ENCODE data around the gene SH2B2.

The SH2B2 gene

DNA sequence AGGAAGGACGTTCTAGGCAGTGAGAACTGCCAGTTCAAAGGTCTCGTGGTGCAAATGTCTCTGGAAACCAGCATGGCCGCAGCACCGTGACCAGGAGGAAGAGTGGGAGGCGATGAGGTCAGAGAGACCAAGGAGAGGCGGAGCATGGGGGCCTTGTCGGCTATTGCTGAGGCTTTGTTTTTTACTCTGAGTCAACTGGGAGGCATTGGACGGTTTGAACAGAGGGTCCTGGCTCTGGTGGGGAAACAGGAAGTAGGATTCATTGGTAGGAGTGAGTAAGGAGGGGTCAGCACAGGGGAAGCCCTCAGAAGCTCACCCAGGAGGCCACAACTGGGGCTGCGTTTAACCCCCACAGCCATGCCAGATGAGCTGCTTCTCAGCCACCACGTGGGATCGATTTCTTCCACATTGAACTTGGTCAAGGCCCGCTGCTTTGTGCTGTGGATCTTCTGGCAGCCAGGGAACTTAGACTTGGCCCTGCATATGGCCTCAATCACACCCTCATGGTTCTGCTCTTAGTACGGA lies 22.2 kb upstream of the SH2B2 start:
- no peak for DNase-seq (ENCODE audit: low read depth in 2 of 2, low spot score in 1 of 2)

DNA sequence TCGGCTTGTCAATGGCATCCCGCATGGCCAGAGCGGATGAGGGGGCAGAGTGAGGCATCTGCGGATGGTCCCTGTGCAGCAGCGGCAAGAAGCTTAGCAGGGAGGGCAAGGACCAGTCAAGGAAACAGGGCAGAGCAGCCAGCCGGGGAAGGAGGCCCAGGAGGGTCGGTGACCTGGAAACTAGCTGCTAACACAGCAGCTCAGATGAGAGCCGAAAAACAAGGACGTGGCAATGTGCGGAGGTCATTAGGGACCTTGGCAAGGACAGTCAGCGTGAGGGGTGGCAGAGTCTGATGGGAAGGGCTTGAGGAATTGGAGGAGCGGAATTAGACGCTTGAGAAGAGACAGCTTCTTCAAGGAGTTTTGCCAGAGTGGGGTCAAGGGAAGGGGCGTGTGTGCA lies 20.1 kb upstream of the SH2B2 start:
- DNase-seq (ENCODE audit: low read depth in 2 of 2, low spot score in 1 of 2) = no peak

DNA sequence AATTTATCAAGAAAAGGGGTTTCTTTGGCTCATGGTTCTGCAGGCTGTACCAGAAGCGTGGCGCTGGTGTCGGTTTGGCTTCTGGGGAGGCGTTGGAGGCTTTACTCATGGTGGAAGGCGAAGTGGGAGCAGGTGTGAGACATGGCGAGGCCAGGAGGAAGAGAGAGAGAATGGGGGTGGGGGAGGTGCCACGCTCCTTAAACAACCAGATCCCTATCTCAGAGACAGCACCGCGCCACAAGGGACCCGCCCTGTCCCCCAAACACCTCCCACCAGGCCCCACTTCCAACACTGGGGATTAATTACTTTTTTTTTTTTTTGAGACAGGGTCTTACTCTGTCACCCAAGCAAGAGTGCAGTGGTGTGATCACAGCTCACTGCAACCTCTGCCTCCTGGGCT lies 18.0 kb upstream of the SH2B2 start:
- DNase-seq (ENCODE audit: low read depth in 2 of 2, low spot score in 1 of 2) = no peak

DNA sequence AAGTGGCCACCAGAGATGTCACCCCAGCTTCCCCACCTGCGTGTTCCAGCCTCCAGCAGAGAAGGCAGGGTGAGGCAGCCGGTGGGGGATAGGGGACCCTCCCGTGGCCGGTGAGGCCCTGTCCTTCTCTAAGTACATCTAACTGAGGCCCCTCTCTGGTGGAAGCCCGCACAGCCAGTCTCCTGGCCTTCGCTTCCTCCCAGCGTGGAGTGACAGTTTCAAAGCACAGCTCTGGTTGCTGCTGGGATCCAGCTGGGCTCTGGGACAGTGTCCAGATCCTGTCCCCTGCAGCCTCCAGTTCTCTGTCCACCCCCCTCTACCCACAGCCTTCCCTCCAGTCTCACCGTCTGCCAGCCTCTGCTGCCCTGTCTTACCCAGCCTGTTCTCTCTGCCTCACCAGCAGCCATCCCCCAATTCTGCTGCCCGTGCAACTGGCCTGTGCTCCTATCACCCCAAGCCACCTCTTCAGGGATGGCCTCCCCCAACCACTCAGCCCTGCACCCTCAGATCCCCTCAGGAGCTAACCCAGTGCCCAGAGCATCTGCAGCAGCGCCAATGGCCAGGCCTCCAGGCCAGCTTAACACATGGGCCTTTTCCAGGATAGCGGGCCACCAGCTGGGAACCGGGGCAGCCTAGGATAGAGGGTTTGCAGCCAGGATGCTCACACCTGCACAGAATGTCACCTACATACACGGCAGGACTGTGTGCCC lies 16.3 kb upstream of the SH2B2 start:
- DNase-seq (ENCODE audit: low read depth in 2 of 2, low spot score in 1 of 2) = no peak

DNA sequence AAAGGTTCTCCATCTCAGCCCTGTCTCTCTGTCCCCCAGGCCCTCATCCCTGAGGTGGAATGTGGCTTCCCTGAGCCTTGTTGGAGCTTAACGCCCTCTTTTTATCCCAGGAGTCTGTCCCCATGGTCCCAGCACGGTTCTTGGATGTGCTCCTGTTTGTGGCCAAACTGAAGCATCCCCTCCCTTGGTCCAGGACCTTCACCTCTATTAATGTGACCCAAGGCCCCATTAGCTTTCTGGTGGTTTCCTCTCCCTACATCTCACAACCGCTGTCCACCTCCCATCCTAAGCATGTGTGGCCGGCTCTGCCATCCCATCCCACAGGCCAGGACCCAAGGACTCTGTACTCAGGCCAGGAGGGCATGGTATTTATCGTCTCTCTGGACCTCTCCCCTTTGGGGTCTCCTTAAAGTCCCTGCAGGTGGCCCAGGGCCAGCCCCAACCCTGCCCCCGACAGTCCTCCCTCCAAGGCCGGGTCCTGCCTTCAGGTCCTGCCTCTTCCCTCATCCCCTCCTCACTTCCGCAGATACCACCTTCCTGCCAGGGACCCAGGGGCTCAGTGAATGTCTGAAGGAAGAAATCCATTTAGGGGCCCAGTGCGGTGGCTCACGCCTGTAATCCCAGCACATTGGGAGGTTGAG lies 15.4 kb upstream of the SH2B2 start:
- no peak for DNase-seq (ENCODE audit: low read depth in 2 of 2, low spot score in 1 of 2)

DNA sequence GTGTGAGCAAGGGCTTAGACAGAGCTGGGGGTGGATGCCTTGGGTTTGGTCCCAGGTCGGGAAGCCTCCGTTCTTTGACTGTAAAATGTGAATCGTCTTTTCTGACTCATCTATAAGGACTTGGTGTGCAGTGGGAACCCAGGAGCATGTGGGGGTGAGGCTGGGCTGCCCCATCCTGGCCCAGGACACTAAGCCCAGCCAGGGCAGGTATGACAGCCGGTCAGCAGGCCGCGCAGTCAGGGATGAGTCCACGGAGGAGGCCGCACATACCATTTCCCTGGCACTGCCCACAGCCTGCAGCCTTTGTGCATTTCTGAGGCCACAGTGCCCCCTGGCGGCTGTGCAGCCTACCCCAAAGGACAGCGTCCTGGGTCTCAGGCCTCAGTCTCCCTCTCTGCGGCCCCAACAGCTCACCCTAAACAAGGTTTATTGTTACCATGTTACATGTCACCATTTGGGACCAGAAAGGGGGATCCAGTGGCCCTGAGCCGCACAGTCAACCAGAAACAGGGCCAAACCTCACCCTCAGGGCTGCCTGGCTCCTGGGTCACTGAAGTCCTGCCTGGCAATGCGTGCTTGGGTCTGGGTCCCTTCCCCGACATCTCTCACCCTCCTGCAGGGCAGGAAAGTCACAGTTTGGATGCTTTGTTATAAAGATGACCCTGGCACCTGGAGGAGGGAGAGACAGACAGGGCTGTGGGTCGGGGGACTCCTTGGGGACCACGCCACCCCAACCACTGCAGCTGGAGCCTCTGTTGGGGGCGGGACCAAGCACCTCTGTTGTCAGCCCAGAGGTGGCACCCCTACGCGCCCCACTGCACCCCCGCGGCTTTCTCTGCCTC lies 14.4 kb upstream of the SH2B2 start:
- peak; percentile 51 to 56 for DNase-seq (ENCODE audit: low read depth in 2 of 2, low spot score in 1 of 2)

DNA sequence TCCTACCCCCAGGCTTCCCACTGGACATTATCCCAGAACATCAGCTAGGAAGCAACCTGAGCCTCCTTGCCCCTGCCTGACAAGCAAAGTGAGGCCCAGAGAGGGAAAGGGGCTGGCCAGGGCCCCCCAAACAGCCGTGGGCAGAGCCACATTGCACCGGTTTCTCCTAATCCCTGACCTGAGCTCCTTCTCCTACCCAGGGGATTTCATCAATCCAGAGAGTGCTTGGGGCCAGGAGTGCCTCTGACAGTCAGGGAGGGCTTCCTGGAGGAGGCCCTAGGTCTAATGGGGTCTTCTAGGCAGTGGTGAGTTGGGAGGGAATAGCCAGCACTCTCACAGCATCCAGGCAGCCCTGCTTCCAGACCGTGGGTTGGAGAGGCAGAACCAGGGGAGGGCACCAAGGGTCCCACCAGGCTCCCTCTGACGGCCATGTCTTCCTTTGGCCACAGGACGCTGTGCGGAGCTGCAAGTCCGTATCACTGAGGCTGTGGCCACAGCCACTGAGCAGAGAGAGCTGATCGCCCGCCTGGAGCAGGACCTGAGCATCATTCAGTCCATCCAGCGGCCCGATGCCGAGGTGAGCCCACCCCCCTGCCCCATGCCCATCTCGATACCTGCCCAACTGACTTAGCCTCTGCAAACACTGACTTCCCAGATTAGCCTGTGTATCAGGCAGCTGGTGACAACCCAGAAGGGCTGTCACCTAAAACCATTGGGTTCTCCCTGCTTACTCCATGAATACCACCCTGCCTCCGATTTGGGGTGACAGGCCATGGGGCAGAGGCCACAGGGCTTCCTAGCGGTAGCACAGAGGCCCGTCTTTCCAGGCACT lies 13.5 kb upstream of the SH2B2 start:
- DNase-seq (ENCODE audit: low read depth in 2 of 2, low spot score in 1 of 2) = no peak

DNA sequence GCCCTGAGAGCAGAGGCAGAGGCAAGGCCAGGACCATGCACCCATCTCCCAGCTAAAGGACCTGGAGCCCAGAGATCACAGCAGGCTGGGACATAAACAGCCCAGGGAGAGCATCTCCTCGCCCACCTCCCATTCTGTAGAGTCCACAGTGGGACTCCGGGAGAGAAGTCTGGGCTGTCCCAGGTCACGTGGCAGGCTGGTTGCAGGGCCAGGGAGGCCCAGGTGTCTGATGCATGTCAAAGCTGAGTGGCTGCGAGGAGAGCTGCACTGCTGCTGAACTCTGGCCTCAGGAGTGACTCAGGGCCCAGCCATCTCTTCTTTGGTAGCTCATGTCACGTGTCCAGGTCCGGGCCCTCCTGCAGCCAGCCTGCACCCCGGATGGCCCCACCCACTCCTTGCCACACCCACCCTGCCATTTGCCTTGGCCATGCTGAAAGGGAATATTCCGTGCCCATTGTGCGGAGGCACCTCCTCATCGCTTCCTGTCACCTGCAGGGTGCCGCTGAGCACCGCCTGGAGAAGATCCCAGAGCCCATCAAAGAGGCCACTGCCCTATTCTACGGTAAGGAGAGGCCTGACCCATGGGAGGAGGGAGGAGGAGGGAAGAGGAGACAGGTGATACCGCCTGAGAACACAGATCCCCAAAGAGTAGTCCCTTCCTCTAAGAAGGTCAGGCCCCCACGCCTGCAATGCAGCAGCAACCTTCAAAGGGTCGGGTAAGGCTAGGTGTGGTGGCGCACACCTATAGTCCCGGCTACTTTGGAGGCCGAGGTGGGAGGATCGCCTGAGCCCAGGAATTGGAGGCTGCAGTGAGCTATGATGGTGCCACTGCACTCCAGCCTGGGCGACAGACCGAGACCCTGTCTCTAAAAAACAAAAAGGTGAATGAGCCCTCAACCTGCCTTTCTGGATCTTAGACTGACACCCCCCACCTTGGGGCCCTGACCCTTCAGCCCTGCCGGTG lies 12.6 kb upstream of the SH2B2 start:
- DNase-seq (ENCODE audit: low read depth in 2 of 2, low spot score in 1 of 2) = no peak

DNA sequence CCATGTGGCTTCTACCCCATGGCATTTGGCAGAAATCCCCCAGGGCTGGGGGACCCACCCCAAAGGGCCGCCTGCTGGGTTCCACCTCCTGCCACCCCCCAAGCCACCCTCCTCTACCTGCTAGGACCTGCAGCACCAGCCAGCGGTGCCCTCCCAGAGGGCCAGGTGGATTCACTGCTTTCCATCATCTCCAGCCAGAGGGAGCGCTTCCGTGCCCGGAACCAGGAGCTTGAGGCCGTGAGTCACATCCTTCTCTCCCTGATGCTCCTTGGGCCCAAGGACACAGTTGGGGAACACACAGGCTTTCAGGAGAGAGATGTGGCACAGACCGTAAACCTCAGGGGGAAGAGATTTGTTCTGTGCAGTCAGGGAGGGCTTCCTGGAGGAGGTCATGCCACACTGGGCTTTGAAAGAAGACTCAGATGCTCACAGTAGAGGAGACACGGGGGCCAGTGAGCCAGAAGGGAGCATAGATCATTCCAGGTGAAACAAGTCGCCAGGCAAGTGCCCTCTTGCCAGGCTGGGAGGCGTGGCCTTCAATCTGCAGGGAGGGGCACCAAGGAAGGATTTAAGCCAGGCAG lies 11.5 kb upstream of the SH2B2 start:
- DNase-seq (ENCODE audit: low read depth in 2 of 2, low spot score in 1 of 2) = no peak

DNA sequence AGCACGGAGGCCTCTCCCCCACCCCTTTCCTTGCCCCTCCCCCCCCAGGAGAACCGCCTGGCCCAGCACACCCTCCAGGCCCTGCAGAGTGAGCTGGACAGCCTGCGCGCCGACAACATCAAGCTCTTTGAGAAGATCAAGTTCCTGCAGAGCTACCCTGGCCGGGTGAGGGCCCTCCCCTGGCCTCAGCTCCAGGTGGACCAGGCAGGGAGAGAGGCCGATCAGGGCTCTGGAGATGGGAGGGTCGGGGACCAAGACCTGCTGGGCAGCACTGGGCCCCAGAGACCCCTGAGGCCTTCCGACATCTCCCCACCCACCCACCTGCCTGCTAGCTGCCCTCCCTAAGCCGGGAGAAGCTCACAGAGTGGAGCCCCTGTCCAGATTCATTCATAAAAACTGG lies 8.8 kb upstream of the SH2B2 start:
- DNase-seq (ENCODE audit: low read depth in 2 of 2, low spot score in 1 of 2) = no peak

DNA sequence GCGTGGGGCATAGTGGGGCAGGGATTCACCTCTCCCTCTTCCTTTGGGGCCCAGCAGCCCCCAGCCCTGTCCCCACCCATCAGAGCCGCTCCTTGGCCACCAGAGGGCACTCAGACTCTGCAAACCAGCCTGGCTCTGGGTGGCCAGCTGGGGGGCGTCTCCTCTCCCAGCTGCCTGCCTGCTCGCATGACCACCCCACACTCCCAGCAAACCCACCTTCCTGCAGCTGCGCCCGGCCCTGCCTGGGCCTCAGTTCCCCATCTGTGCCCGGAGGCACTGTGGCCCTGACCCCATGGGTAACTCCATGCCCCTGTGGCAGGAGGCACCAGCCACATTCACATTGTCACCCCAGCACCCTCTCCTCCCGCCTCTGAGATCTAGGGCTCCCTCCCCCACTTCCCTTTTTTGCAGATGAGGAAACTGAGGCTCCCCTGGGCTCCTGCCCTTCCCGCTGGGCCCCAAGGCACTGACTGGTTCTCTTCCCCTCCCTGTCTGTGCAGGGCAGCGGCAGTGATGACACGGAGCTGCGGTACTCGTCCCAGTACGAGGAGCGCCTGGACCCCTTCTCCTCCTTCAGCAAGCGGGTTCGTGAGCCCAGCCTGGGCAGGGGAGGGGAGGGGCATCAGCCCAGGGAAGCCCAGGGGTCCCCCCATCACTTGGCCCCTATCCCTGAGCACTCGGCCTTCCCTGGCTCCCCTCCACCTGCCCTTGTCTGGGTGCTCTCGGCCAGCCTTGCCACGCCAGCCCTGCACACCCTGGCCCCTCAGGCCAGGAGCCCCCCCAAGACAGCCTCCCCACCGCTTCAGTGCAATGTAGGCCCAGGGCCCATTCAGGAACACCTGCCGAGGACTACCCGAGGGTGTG lies 6.9 kb upstream of the SH2B2 start:
- no peak for DNase-seq (ENCODE audit: low read depth in 2 of 2, low spot score in 1 of 2)

DNA sequence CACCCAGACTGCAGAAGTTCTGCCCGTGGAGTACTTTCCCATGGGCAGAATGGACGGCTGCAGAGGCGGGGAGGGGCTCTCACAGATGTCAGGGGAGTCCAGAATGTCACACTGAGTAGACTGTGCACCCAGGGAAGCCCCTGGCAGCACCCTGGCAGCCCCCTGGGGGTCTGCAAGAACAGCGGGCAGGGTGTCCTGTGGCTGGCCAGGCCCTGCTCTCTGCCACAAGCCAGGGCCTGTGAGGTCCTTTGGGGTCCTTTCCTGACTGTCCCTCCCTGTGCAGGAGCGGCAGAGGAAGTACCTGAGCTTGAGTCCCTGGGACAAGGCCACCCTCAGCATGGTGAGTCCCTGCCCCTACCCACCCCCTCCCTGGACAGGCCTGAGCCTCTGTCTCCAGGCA lies 6.1 kb upstream of the SH2B2 start:
- no peak for DNase-seq (ENCODE audit: low read depth in 2 of 2, low spot score in 1 of 2)

DNA sequence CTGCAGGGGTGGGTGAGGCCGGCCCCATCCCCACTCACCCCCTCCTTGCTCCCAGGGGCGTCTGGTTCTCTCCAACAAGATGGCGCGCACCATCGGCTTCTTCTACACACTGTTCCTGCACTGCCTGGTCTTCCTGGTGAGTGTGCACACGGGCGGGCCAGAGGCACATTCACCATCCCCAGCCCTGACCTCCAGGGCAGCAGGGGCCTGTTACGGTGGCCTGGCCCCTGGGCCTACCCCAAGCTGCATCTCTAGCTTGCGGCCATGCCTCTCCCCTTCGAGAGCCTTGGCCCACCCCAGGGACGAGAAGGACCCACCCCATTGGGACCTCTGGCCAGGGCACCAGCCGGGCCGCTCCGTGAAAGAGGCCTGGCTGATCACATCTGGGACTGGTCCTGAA lies 4.9 kb upstream of the SH2B2 start:
- no peak for DNase-seq (ENCODE audit: low read depth in 2 of 2, low spot score in 1 of 2)

DNA sequence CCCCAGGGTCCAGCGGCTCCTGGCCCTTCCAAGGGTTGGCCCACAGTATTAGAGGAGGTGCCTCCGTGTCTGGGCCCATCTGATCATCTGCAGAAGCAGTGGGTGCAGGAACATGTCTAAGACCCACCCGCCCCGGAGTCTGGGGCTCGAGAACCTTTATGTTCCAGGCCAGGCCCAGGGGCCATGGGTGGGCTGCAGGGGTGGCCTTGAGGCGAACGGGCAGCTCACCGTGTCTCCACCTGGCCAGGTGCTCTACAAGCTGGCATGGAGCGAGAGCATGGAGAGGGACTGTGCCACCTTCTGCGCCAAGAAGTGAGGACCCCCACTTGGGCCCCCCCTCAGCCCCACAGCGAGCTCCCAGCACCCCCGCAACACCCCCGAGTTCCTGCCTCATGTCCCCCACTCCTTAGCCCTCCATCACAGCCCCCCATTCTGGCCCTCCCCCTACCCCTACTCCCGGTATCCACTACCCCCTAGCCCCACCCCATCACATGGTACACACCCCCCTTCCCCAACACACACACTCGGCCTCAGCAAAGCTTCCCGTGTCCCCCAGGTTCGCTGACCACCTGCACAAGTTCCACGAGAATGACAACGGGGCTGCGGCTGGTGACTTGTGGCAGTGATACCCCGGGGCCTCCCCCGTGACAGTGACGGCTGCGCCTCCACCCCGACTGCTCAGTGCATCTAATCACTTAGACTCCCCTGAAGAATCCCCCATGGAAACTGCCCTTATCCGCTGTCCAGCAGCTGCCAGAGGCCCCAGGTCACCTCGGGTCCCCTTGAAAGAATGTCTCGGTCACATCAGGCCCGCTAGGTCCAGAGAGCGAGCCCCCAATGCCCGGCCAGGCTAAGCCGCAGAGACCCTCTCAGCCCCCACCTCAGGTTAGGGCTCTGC lies 4.0 kb upstream of the SH2B2 start:
- DNase-seq (ENCODE audit: low read depth in 2 of 2, low spot score in 1 of 2) = no peak

DNA sequence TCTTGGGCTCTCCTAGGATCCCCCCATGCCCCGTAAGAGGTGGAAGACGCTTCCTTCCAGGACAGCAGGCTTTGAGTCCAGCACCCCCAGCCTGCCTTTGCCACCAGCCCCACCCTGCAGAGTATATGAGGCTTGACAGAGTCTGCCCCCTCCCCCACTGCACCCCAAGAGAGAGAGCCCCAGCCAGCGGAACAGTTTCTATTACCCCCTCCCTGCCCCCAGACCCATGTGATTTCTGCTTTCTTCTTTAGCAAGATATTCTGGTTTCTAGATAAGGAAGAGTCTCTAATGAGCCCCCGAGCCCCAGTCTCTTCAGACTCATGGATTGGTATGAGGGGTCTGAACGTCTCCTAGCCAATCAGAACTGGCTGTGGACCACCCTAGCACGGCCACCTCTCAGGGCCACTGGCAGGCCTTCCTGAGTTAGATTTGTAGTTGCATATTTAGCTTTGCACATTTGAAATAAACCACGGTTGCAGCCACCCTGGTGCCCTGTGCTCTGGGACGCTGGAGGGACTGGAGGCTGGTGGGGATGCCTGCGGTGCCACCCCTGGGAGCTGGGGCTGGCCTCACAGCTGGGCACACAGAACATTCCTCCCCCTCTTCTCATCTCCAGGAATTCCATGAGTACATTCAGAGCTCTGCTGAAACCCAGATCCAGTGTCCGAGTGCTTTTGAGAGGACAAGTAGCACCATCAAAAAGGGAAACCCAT lies 3.0 kb upstream of the SH2B2 start:
- no peak for DNase-seq (ENCODE audit: low read depth in 2 of 2, low spot score in 1 of 2)

DNA sequence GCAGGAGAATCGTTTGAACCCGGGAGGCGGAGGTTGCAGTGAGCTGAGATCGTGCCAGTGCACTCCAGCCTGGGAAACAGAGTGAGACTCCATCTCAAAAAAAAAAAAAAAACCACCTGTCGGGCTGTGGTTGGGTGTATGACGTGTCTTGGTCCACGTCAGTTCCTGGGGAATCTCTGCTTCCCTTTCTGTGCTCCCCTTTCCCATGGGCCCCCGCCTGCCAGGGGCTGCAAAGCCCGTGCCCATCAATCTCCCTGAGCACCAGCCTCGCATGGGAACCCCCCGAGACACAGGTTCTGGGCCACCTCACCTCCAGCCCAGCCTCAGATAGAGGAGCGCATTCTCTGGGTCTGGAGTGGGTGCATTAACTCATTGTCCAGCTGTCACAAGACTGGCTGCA lies 2.3 kb upstream of the SH2B2 start:
- DNase-seq (ENCODE audit: low read depth in 2 of 2, low spot score in 1 of 2) = no peak

Data from stimulated activated CD8-positive, alpha-beta memory T cell treated with anti-CD3 and anti-CD28 coated beads, Interleukin-4, amount 100 ng/mL, for 1 hour (primary cell).